Fibroblast of the aortic adventitia (primary cell): ENCODE measurements around the gene NUDT16. TPM values are rescaled to one million over a fixed set of nuclear protein-coding genes. Genes with fewer than 3 reads are reported as not detected.

Experiments
- DNase-seq: peaks from one replicate; pipeline ENCODE4 v3.0.0-alpha.2; 2010; ENCODE audit warnings: low read depth
- H3K4me3 ChIP-seq: 2 replicates; pipeline ENCODE4 v1.5.1; 2011; ENCODE audit warnings: low read depth, mild to moderate bottlenecking, control low read depth, low read length, moderate library complexity
- total RNA-seq: library from RNA; depleted of rRNA; stranded (reverse); fragments of >200 nt; gene quantifications from 2 replicates; pipeline ENCODE4 v1.2.3, GENCODE V29; 2012; ENCODE audit warnings: low replicate concordance
- TF ChIP-seq, protein P1 (sequence below): IDR thresholded peaks from 2 replicates; pipeline ENCODE4 v1.5.1; 2011; ENCODE audit warnings: mild to moderate bottlenecking, low read length, control low read depth, inconsistent platforms; ENCODE audit not compliant: insufficient read depth

NUDT16 gene
- total RNA-seq, 1 donor = 11.5 TPM

DNA sequence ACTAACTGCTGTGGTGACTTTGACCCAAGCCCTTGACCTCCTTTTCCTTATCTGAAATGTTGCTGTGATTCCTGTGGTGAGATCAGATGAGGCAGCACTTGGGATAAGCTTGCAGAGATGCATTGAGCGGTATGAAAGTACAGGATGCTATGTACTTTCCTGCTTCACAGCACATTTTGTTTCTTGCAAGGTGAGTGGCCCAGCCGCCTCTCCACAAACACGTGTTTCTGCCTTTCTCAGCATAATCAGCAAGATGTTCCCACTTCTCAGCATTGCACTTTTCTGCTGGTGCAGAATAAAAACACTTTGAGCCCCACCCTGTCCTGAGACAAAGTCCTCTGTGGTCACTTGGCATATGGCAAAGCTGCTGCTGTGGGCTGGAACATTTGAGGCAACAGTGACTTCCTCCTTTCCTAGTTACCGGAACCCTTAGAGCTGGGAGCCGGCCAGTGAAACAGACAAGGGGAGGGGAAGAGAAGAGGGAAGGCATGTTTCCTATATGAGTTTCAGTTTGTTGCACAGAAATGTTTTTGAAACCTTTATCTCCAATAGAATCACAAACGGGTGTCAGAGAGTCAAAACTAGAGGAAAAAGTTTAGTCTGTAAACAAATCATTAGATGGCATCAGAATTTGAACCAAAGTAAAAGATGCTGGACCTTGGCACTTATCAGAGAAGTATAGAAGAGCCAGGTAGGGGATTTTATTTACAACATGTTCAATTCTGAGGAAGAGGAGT, 5.0 kb downstream of the NUDT16 start:
- no peak for DNase-seq
- no peak overlapping the region for H3K4me3 ChIP-seq
- TF ChIP-seq, protein P1, sequence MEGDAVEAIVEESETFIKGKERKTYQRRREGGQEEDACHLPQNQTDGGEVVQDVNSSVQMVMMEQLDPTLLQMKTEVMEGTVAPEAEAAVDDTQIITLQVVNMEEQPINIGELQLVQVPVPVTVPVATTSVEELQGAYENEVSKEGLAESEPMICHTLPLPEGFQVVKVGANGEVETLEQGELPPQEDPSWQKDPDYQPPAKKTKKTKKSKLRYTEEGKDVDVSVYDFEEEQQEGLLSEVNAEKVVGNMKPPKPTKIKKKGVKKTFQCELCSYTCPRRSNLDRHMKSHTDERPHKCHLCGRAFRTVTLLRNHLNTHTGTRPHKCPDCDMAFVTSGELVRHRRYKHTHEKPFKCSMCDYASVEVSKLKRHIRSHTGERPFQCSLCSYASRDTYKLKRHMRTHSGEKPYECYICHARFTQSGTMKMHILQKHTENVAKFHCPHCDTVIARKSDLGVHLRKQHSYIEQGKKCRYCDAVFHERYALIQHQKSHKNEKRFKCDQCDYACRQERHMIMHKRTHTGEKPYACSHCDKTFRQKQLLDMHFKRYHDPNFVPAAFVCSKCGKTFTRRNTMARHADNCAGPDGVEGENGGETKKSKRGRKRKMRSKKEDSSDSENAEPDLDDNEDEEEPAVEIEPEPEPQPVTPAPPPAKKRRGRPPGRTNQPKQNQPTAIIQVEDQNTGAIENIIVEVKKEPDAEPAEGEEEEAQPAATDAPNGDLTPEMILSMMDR = no peak

DNA sequence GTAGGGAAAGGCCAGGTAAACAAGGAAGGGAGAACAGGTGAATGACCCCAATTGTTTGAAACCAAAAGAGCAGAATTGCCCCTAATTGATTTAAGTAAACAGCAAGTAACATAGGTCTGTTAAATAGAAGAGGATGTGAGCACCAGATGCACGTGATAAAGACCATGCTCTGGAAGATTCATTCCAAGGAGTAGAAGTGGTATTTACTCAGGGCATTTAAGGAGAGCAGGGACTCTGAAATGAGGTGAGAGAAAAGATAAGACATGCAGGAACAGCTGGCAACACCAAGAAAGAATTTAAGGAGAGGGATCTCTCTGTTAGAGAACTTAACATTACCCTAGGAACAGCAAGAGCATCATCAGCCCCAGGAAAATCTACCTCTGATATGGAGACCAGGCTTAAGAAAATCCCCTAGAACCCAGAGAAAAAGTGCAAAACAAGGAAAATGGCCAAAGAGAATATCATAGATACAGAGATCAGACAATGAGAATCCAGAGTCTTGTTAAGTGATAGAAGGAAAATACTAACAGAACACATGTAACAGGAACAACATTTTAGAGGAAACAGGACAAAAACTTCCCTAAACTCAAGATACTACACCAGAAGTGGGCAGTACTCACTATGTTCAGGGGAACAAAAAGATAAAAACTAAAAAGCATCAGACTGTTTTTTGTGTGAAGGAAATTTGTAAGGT, 6.4 kb downstream of the NUDT16 start:
- H3K4me3 ChIP-seq = no peak overlapping the region
- DNase-seq = no peak
- TF ChIP-seq, protein P1 = no peak

DNA sequence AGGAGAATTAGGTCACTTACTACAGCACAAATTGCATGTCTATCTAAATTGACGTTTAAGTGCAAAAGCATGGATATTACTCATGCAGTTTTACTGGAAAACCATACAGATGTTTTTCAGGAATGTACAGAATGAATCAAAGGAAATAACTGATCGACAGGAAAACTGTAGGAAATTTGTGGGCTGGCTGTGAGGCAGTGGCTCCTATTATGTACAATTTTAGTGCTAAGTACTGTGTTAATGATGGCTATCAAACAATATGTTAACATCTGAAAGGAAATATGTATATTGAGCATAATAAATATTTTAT, 6.9 kb downstream of the NUDT16 start:
- DNase-seq = peak; percentile 44
- no peak overlapping the region for H3K4me3 ChIP-seq
- TF ChIP-seq, protein P1 = no peak

DNA sequence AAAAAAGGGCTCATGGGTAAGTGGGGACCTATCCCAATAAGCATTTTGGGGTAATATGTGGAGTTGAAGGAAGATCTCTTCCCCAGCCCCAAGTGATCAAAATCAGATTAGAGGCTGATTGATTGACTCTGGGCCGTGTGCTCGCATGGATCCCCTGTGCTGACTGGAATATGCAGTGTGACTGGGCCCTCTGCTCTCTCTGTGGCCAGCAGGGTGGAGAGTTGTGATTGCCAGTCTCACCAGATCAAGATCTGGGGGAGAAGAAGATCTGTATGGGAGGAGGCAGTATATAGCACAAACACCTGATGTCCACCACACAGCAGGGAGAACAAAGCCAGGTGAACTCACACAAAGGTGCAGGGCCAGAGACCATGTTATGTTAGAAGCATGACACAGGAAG, 8.8 kb downstream of the NUDT16 start:
- TF ChIP-seq, protein P1 = no peak
- no peak overlapping the region for H3K4me3 ChIP-seq
- DNase-seq = no peak

DNA sequence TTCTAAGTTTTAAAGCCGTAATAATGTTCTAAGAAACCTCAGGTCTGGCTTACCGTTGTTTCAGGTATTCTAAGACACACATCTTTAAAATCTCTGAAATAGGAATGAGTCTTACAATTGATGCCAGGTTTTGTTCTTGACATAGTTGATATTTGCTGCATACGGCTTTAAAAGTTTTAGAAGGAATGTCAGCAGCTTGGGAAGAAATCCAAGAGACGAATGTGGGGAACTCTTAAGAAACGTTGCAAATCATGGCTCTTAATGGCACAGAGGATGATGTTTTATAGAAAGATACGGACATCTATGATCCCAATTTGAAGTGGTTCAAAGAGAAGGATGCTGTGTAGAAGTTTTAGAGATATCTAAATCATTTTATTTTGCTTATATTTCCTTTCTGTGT, 11.5 kb downstream of the NUDT16 start:
- peak; percentile 41 for DNase-seq

DNA sequence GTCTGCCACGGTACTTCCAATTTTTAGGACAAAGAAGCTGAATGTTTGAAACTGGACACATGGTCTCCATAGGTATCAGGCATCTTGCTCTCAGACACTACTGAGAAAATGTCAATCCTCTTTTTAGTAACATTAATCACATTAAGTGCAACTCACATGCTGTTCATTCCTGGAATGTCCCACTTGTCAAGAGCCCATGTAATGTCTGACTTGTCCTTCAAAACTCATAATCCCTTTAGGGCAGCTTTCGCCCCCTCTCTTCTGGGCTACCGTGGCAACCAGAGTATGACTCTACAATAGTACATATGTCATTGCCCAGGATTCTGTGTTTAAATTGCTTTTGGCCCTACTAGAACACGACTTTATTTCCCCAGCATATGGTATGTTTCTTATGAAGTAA, 12.3 kb downstream of the NUDT16 start:
- TF ChIP-seq, protein P1 = no peak
- DNase-seq = no peak

More for the DNA sequence above, 11.5 kb downstream of the NUDT16 start:
- TF ChIP-seq, protein P1 = no peak
- H3K4me3 ChIP-seq = no peak overlapping the region

More for the DNA sequence above, 12.3 kb downstream of the NUDT16 start:
- no peak overlapping the region for H3K4me3 ChIP-seq
